DOHH2 (cell line): ENCODE measurements around the gene ZNRF1.

ENCODE experiments used
- EZH2phosphoT487 ChIP-seq: fragments of 200-600 bp; sonication (generic); IDR thresholded peaks from 2 replicates; pipeline ENCODE4 v1.6.1; 2017; ENCODE audit warnings: borderline replicate concordance, mild to moderate bottlenecking, antibody characterized with exemption, low read length, moderate library complexity, mixed read lengths
- TF ChIP-seq, protein P1 (sequence below): fragments of 200-600 bp; sonication (generic); IDR thresholded peaks from one replicate; pipeline ENCODE4 v1.5.1; 2014; ENCODE audit warnings: antibody characterized with exemption, mild to moderate bottlenecking, low read depth, low read length; ENCODE audit not compliant: poor library complexity, severe bottlenecking

DNA sequence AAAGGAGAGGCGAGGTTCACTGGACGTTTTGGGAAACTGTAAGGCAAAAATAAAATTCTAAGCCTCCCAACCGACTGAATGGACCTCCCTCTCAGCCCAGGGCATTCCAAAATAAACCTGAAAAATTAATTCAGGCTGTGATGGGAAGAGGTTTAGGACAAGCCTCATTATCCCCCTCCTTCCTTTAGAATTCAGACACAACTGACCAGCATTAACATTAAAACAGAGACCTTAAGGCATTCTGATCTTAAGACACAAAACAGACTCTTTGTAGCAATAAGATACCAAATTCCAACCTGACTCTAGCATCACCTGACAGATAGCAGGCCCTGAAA, 118.1 kb downstream of the ZNRF1 start:
- TF ChIP-seq, protein P1, sequence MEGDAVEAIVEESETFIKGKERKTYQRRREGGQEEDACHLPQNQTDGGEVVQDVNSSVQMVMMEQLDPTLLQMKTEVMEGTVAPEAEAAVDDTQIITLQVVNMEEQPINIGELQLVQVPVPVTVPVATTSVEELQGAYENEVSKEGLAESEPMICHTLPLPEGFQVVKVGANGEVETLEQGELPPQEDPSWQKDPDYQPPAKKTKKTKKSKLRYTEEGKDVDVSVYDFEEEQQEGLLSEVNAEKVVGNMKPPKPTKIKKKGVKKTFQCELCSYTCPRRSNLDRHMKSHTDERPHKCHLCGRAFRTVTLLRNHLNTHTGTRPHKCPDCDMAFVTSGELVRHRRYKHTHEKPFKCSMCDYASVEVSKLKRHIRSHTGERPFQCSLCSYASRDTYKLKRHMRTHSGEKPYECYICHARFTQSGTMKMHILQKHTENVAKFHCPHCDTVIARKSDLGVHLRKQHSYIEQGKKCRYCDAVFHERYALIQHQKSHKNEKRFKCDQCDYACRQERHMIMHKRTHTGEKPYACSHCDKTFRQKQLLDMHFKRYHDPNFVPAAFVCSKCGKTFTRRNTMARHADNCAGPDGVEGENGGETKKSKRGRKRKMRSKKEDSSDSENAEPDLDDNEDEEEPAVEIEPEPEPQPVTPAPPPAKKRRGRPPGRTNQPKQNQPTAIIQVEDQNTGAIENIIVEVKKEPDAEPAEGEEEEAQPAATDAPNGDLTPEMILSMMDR, result no peak
- no peak for TF ChIP-seq EZH2phosphoT487
